Uterus (tissue), 2 donors: ENCODE data around the gene PBXIP1.

Experiments
- POLR2A ChIP-seq, 2 donors: fragments of 450-650 bp; IDR thresholded peaks; one replicate each; pipeline ENCODE4 v1.6.1; 2016; ENCODE audit warnings: antibody characterized with exemption in 2 of 2, mild to moderate bottlenecking in 1 of 2, moderate library complexity in 1 of 2
- TF ChIP-seq, protein P1 (sequence below), 4 experiments: fragments of 200-600 bp in 2 of 4; fragments of 450-650 bp in 2 of 4; sonication (generic) in 2 of 4; IDR thresholded peaks; one replicate each; pipeline ENCODE4 v1.5.1; 2016 to 2019; ENCODE audit warnings: antibody characterized with exemption in 4 of 4, mild to moderate bottlenecking in 2 of 4, moderate library complexity in 1 of 4

- TF ChIP-seq, protein P1, sequence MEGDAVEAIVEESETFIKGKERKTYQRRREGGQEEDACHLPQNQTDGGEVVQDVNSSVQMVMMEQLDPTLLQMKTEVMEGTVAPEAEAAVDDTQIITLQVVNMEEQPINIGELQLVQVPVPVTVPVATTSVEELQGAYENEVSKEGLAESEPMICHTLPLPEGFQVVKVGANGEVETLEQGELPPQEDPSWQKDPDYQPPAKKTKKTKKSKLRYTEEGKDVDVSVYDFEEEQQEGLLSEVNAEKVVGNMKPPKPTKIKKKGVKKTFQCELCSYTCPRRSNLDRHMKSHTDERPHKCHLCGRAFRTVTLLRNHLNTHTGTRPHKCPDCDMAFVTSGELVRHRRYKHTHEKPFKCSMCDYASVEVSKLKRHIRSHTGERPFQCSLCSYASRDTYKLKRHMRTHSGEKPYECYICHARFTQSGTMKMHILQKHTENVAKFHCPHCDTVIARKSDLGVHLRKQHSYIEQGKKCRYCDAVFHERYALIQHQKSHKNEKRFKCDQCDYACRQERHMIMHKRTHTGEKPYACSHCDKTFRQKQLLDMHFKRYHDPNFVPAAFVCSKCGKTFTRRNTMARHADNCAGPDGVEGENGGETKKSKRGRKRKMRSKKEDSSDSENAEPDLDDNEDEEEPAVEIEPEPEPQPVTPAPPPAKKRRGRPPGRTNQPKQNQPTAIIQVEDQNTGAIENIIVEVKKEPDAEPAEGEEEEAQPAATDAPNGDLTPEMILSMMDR (IDR thresholded peaks at IDR 0.05) = no peak
- peak in 1 of 2 donors; percentile 45 for TF ChIP-seq POLR2A (IDR thresholded peaks at IDR 0.05)
Observed at GRCh38 chr1:154974102-154974807, 18.4 kb upstream of the PBXIP1 start, which contains the start of gene CKS1B.
